ENCODE measurements around the gene GAB2.

The GAB2 gene

GRCh38 chr11:78399136-78399535 lies 18.5 kb downstream of the GAB2 start:
- DNase-seq, result no peak

- no peak for DNase-seq
These were observed 18.9 kb downstream of the GAB2 start for GRCh38 chr11:78398715-78399114.

GRCh38 chr11:78397398-78397797 lies 20.2 kb downstream of the GAB2 start:
- no peak for DNase-seq

GRCh38 chr11:78395597-78395996 lies 22.0 kb downstream of the GAB2 start:
- DNase-seq, result no peak

- no peak for DNase-seq
These were observed 24.8 kb downstream of the GAB2 start for GRCh38 chr11:78392854-78393253.

- no peak for DNase-seq
These were observed 26.2 kb downstream of the GAB2 start for GRCh38 chr11:78391424-78391823.

- no peak for DNase-seq
These were observed 26.8 kb downstream of the GAB2 start for GRCh38 chr11:78390809-78391208.

GRCh38 chr11:78386215-78386941 lies 31.2 kb downstream of the GAB2 start:
- DNase-seq, result no peak

- no peak for DNase-seq
These were observed 32.4 kb downstream of the GAB2 start for GRCh38 chr11:78385205-78385604.

GRCh38 chr11:78384231-78384630 lies 33.4 kb downstream of the GAB2 start:
- no peak for DNase-seq

- DNase-seq, result no peak
These were observed 35.8 kb downstream of the GAB2 start for GRCh38 chr11:78381865-78382264.

GRCh38 chr11:78380615-78381051 lies 37.0 kb downstream of the GAB2 start:
- DNase-seq, result no peak

GRCh38 chr11:78379039-78379670 lies 38.5 kb downstream of the GAB2 start:
- DNase-seq, result no peak

GRCh38 chr11:78377625-78378418 lies 39.8 kb downstream of the GAB2 start:
- no peak for DNase-seq

- no peak for DNase-seq
These were observed 40.8 kb downstream of the GAB2 start for GRCh38 chr11:78376858-78377257.

- no peak for DNase-seq
These were observed 42.7 kb downstream of the GAB2 start for GRCh38 chr11:78374917-78375316.

GRCh38 chr11:78373689-78374088 lies 43.9 kb downstream of the GAB2 start:
- no peak for DNase-seq

GRCh38 chr11:78372114-78372768 lies 45.4 kb downstream of the GAB2 start:
- DNase-seq, result no peak

GRCh38 chr11:78371221-78371891 lies 46.3 kb downstream of the GAB2 start:
- peak in 2 of 3 experiments; percentile 42 to 90 for DNase-seq

GRCh38 chr11:78370406-78371172 lies 47.0 kb downstream of the GAB2 start:
- no peak for DNase-seq

GRCh38 chr11:78365381-78365792 lies 52.2 kb downstream of the GAB2 start:
- DNase-seq, result peak in 1 of 3 experiments; percentile 53

Measured in NCI-H1417 (cell line).